HEK293T (cell line): ENCODE data around the gene DCP1B.

Experiments used
- CTCF ChIA-PET: fragments of 350-600 bp; formaldehyde crosslinking; extraction: SDS; loops from one replicate; lab custom pipeline; 2021; ENCODE audit warnings: antibody characterized with exemption, inconsistent platforms; lab: Yijun Ruan, JAX
- POLR2A ChIA-PET: fragments of 350-600 bp; formaldehyde crosslinking; extraction: SDS; loops from one replicate; lab custom pipeline; 2020; ENCODE audit warnings: antibody characterized with exemption, inconsistent platforms; lab: Yijun Ruan, JAX
- DNase-seq: peaks from one replicate; pipeline ENCODE4 v3.0.0; 2012; ENCODE audit warnings: mixed read lengths; ENCODE audit errors: extremely low spot score
- ARNT ChIP-seq: fragments of 450-650 bp; IDR thresholded peaks from 2 replicates; pipeline ENCODE4 v1.6.1; 2017; ENCODE audit warnings: mild to moderate bottlenecking
- BHLHE40 ChIP-seq: fragments of 450-650 bp; IDR thresholded peaks from 2 replicates; pipeline ENCODE4 v1.6.1; 2016; ENCODE audit warnings: mild to moderate bottlenecking, moderate library complexity, borderline replicate concordance
- CTBP1 ChIP-seq: fragments of 450-650 bp; IDR thresholded peaks from 2 replicates; pipeline ENCODE4 v1.6.1; 2016; ENCODE audit warnings: borderline replicate concordance
- ELF4 ChIP-seq: fragments of 450-650 bp; IDR thresholded peaks from 2 replicates; pipeline ENCODE4 v1.6.1; 2017; ENCODE audit warnings: antibody characterized with exemption
- FOXA1 ChIP-seq: fragments of 450-650 bp; IDR thresholded peaks from 2 replicates; pipeline ENCODE4 v1.6.1; 2016; ENCODE audit warnings: mild to moderate bottlenecking
- FOXK2 ChIP-seq: fragments of 450-650 bp; IDR thresholded peaks from 2 replicates; pipeline ENCODE4 v1.6.1; 2016; ENCODE audit warnings: mild to moderate bottlenecking
- FOXM1 ChIP-seq: fragments of 450-650 bp; IDR thresholded peaks from 2 replicates; pipeline ENCODE4 v1.6.1; 2017; ENCODE audit warnings: mild to moderate bottlenecking, borderline replicate concordance
- HDGF ChIP-seq: fragments of 450-650 bp; IDR thresholded peaks from 2 replicates; pipeline ENCODE4 v1.6.1; 2017; ENCODE audit warnings: antibody characterized with exemption, borderline replicate concordance
- L3MBTL2 ChIP-seq: fragments of 450-650 bp; conservative IDR thresholded peaks from 2 replicates; pipeline ENCODE4 v1.6.1; 2016; ENCODE audit warnings: mild to moderate bottlenecking
- LEF1 ChIP-seq: fragments of 450-650 bp; IDR thresholded peaks from 2 replicates; pipeline ENCODE4 v1.6.1; 2017; ENCODE audit warnings: mild to moderate bottlenecking, borderline replicate concordance
- NFRKB ChIP-seq: fragments of 450-650 bp; IDR thresholded peaks from 2 replicates; pipeline ENCODE4 v1.6.1; 2016; ENCODE audit warnings: mild to moderate bottlenecking, moderate library complexity
- SP1 ChIP-seq: fragments of 450-650 bp; IDR thresholded peaks from 2 replicates; pipeline ENCODE4 v1.6.1; 2017
- SUZ12 ChIP-seq: fragments of 450-650 bp; IDR thresholded peaks from 2 replicates; pipeline ENCODE4 v1.6.1; 2016; ENCODE audit warnings: mild to moderate bottlenecking
- TARDBP ChIP-seq: fragments of 450-650 bp; IDR thresholded peaks from 2 replicates; pipeline ENCODE4 v1.6.1; 2016
- ZNF384 ChIP-seq: fragments of 450-650 bp; IDR thresholded peaks from 2 replicates; pipeline ENCODE4 v1.6.1; 2016
- TF ChIP-seq, protein P1 (sequence below): fragments of 450-650 bp; IDR thresholded peaks from 2 replicates; pipeline ENCODE4 v1.6.1; 2016

Gene DCP1B

DNA sequence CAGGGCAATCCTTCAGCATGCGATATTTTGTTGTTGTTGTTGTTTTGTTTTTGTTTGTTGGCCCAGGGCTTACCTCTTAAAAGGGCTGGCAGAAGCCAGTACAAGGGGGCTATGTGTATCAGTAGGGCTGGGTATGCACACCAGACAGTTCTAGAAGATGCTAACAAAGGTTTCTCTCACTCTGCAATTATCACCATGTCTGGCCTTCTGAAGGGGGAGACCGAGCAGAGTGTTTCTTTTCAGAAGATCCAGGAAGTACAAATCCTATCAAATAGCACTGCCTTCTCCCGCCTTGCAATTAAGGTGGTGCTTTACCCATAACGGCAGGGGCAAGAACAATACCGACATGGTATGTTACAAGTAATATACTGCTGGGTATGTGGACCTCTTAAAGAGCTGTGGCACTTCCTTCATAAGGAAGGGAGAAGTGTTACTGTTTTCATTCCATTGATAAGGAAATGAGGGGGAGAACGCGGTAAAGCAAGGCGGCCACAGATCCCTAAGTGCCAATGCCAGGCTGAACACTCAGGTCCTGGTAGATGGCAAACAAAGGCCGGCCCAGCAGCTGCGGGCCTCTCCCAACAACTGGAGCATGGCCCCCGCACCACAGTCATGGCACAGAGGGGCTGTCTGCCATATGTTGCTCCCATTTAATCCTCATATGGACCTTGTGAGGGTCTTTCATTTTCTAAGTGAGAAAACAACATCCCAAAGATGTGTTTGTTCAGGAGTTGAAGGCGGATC is 66.6 kb downstream of the DCP1B start:
- TF ChIP-seq HDGF (no peak), SP1 (no peak), ZNF384 (no peak), CTBP1 (no peak), FOXK2 (no peak), BHLHE40 (no peak), NFRKB (no peak), ARNT (no peak), ELF4 (no peak), FOXA1 (no peak)
- ChIA-PET POLR2A (no interaction called here), CTCF (no interaction called here)
- no peak for DNase-seq

DNA sequence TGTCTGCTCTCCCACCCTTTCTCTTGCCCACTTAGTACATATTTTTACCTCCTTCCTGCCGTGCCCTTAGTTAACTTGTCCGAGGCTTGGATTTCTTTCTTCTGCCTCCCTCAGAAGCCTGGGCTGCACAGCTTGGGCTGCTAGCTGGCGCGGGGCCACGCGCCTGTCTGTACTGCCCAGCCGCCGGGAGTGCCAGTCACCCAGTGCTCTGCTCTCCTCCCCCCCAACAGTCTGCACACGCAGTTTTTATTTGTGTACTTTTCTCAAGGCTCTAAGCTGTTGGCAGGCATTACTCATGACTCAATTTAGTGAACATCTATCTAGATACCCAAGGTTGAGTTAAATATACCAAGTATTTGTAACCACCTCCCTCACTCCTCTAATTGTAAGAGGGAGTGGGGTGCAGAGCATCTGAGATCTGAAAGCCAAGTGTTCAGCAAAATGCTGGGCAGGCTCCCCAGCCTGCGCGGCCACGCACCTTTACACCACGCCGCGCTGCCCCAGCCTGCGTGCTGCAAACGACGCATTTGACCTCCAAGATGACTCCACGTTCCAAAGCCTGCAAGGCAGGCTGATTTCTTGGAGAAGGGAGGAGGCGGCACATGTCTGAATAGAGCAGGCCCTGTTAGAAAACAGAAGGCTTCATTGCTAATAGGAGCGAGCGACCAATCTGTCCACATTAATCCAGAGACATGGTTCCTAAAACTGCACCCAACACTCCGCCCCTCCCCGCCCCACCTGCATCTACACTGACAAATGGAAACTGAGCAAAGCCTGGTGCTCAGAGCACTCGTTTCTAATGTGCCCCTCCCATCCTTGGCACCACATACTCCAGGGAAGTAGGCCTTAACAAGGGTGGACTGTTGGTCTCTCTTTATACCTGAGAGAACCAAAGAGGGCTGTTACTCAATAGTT is 67.6 kb downstream of the DCP1B start:
- CTCF ChIA-PET: no interaction called here
- TF ChIP-seq FOXA1: no peak
- TF ChIP-seq ARNT: no peak
- TF ChIP-seq ELF4: no peak
- TF ChIP-seq FOXK2: no peak
- no peak for TF ChIP-seq TARDBP
- no peak for TF ChIP-seq HDGF
- POLR2A ChIA-PET: no interaction called here
- DNase-seq: no peak

DNA sequence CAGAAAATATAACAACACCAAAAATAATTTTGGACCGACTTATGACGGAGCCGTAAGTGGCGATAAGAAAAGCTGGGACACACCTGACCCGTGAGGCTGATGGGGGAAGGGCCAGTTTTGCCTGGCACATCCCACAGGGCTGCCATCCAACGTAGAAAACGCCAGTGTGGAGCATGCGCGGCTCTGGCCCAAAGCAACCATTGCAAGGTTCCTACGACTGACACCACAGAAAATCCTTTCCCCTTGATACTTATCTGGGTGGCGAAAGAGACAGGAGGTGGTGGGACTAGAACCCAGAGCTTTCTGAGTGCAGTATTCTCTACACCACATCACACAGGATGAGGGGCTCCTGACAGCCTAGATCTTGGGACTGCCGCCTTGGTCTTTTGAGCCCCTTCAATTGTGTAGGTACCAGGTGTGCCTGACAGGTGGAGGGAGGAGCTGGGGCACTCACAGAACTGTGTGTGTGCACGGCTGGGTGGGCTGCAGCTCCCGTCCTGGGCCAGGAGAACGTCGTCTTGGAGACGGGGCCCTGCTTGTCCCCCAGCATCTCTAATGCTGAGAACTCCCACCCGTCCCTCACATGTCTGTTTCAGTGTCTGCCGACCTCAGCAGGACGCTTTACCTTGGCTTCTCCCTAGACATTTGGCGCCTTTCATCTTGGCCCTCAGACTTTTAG is 68.4 kb downstream of the DCP1B start:
- TF ChIP-seq FOXM1 (no peak), NFRKB (no peak), LEF1 (no peak), ELF4 (no peak), BHLHE40 (no peak), SP1 (no peak), TARDBP (no peak), HDGF (no peak), SUZ12 (no peak), FOXA1 (no peak), CTBP1 (no peak), ARNT (no peak), L3MBTL2 (no peak), FOXK2 (no peak), ZNF384 (no peak)
- TF ChIP-seq, protein P1, sequence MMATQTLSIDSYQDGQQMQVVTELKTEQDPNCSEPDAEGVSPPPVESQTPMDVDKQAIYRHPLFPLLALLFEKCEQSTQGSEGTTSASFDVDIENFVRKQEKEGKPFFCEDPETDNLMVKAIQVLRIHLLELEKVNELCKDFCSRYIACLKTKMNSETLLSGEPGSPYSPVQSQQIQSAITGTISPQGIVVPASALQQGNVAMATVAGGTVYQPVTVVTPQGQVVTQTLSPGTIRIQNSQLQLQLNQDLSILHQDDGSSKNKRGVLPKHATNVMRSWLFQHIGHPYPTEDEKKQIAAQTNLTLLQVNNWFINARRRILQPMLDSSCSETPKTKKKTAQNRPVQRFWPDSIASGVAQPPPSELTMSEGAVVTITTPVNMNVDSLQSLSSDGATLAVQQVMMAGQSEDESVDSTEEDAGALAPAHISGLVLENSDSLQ: no peak
- no peak for DNase-seq
- POLR2A ChIA-PET: interaction anchor here (0.6 kb wide), 1 partner anchor 32 kb away, joined by 3 read pairs; no protein-coding TSS in a partner anchor
- CTCF ChIA-PET: interaction anchor here (0.5 to 1.0 kb wide), 2 partner anchors 137 to 488 kb away, joined by 4 read pairs; no protein-coding TSS in a partner anchor

DNA sequence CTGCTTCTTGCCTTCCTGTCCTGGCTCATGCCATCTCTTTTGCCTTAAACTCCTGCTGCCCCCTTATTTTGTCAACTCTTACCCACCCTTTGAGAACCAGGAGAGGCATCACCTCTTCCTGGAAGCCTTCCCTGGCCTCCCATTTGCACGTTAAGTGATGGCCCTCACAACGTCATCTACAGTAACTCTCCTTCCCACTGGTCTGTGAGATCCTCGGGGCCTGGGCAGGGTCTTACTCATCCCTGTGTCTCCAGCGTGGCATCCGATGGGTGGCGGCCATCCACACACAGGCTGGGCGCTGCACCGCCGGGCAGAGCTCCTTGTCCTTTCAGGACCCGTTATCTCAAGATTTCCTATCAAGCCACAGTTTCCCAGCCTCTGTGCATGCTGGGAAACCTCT is 69.0 kb downstream of the DCP1B start:
- no peak for DNase-seq
- ChIA-PET POLR2A (no interaction called here), CTCF (interaction anchor here (1.0 to 1.4 kb wide), 2 partner anchors 136 to 282 kb away, joined by 4 read pairs; no protein-coding TSS in a partner anchor)
- TF ChIP-seq TARDBP (no peak), ELF4 (no peak), HDGF (no peak), NFRKB (no peak), ARNT (no peak), LEF1 (no peak)

DNA sequence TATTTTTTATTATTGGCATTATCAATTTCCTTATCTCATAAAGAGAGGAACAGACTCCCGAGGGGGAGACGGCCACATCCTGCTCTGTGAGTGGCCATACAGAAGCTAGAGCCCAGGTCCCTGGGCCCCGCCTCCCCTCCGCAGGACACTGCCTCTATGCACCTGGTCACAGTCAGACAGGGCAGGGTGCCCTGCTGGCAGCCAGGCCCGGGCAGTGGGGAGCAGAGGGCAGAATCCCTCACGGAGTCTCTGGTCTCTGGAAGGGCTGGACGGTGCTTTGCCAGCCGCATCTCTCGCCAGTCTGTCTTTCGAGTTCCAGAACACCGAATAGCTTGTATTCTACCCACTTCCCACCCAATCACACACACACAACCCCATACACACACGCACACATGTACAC is 69.4 kb downstream of the DCP1B start:
- DNase-seq: no peak
- TF ChIP-seq ELF4 (no peak), LEF1 (no peak), FOXA1 (no peak), NFRKB (no peak), SP1 (no peak), HDGF (no peak), ARNT (no peak), BHLHE40 (no peak)
- TF ChIP-seq, protein P1: no peak
- CTCF ChIA-PET: interaction anchor here (1.4 kb wide), 1 partner anchor 281 kb away, joined by 4 read pairs; no protein-coding TSS in a partner anchor
- POLR2A ChIA-PET: no interaction called here

DNA sequence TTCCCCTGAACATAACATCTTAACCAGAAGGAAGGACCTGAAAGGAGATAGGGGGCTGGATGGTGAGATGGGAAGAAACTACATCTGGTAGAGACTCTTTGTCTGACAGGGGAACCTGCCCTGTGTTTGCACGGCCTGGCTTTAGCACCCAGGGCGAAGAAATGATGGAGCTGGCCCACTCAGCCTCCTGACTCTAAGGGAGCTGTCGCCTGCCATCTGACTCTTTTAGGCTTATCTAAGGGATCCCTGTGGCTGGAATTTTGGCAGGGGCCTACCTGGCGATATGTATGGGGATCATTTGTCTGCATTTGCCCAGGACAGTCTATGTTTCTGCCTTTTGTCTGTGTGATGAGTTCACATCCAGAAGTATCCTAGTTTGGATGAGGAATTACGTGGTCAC is 70.2 kb downstream of the DCP1B start:
- no peak for DNase-seq
- CTCF ChIA-PET: interaction anchor here (0.6 to 1.4 kb wide), 2 partner anchors 211 to 281 kb away, joined by 4 to 5 read pairs; no protein-coding TSS in a partner anchor
- POLR2A ChIA-PET: no interaction called here
- TF ChIP-seq ZNF384 (no peak), L3MBTL2 (no peak), HDGF (no peak), BHLHE40 (no peak), FOXK2 (no peak), NFRKB (no peak), SP1 (no peak), FOXM1 (no peak), LEF1 (no peak), TARDBP (no peak), ELF4 (no peak), SUZ12 (no peak), FOXA1 (no peak)
- TF ChIP-seq, protein P1: no peak
